Activated naive CD4-positive, alpha-beta T cell treated with anti-CD3 and anti-CD28 coated beads, Interleukin-2, amount 10 ng/mL, durations not matched to agents 7 days and 5 days (primary cell): ENCODE data around the gene MTHFR.

Source experiments
- CTCF ChIA-PET: fragments of 350-600 bp; sonication (Branson Sonifier 250); formaldehyde crosslinking; loops from one replicate; lab custom pipeline; 2021; ENCODE audit warnings: antibody characterized with exemption; lab: Charles Lee
- DNase-seq: peaks from one replicate; pipeline ENCODE4 v3.0.0-alpha.2; 2020
- H3K27ac Mint-ChIP-seq: one replicate; pipeline ENCODE4 v1.8.0; 2021; ENCODE audit warnings: mild to moderate bottlenecking, moderate library complexity, mixed read lengths
- H3K27me3 Mint-ChIP-seq: one replicate; pipeline ENCODE4 v1.8.0; 2021; ENCODE audit warnings: mild to moderate bottlenecking, mixed read lengths
- H3K36me3 Mint-ChIP-seq: one replicate; pipeline ENCODE4 v1.8.0; 2021; ENCODE audit warnings: mixed read lengths
- H3K4me1 Mint-ChIP-seq: one replicate; pipeline ENCODE4 v1.8.0; 2021; ENCODE audit warnings: mixed read lengths
- H3K4me3 Mint-ChIP-seq: one replicate; pipeline ENCODE4 v1.8.0; 2021; ENCODE audit warnings: mild to moderate bottlenecking, moderate library complexity, mixed read lengths
- H3K9me3 Mint-ChIP-seq: one replicate; pipeline ENCODE4 v1.8.0; 2021; ENCODE audit warnings: mixed read lengths

Gene MTHFR

GRCh38 chr1:11797525-11798216, 8.1 kb downstream of the MTHFR start:
- DNase-seq: no peak
- H3K4me3 Mint-ChIP-seq: no peak overlapping the region
- peaks cover 31% of the 10 kb centered on the region for H3K36me3 Mint-ChIP-seq
- no peaks in the 10 kb centered on the region for H3K27me3 Mint-ChIP-seq
- CTCF ChIA-PET: interaction anchor here (1.0 to 1.3 kb wide), 2 partner anchors 12 to 110 kb away, joined by 3 to 4 read pairs; no protein-coding TSS in a partner anchor
- H3K4me1 Mint-ChIP-seq: peaks cover 11% of the 10 kb centered on the region
- H3K9me3 Mint-ChIP-seq: no peaks in the 10 kb centered on the region
- no peak overlapping the region for H3K27ac Mint-ChIP-seq

DNA sequence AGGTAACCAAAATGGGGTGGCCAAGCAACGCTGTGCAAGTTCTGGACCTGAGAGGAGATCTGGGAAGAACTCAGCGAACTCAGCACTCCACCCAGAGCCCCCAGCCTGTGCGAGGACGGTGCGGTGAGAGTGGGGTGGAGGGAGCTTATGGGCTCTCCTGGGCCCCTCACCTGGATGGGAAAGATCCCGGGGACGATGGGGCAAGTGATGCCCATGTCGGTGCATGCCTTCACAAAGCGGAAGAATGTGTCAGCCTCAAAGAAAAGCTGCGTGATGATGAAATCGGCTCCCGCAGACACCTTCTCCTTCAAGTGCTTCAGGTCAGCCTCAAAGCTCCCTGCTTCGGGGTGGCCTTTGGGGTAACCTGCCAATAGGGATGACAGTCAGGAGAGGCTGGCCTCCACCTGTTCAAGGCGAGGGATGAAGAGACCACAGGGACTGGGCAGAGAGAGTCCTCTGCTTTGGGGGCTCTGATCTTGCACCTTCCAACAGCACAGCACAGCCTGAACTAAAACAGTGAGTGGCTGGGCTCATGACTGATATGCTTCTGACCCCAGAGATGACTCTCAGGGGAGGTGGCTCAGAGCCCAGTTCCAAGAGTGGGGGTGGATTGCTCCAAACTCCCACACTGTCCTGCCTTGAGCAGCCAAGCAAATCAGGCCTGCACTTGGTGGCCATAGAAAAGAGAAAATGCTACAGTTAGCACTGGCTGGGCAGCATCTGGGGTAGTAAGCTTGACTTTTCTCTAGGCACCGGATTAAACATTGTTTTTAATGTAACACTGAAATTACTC, 9.5 kb downstream of the MTHFR start:
- DNase-seq: no peak
- H3K4me1 Mint-ChIP-seq: no peaks in the 10 kb centered on the region
- H3K4me3 Mint-ChIP-seq: no peak overlapping the region
- CTCF ChIA-PET: interaction anchor here (2.3 kb wide), 1 partner anchor 11 kb away, joined by 7 read pairs; no protein-coding TSS in a partner anchor
- H3K27ac Mint-ChIP-seq: no peak overlapping the region
- peaks cover 25% of the 10 kb centered on the region for H3K36me3 Mint-ChIP-seq
- no peaks in the 10 kb centered on the region for H3K27me3 Mint-ChIP-seq
- H3K9me3 Mint-ChIP-seq: no peaks in the 10 kb centered on the region

DNA sequence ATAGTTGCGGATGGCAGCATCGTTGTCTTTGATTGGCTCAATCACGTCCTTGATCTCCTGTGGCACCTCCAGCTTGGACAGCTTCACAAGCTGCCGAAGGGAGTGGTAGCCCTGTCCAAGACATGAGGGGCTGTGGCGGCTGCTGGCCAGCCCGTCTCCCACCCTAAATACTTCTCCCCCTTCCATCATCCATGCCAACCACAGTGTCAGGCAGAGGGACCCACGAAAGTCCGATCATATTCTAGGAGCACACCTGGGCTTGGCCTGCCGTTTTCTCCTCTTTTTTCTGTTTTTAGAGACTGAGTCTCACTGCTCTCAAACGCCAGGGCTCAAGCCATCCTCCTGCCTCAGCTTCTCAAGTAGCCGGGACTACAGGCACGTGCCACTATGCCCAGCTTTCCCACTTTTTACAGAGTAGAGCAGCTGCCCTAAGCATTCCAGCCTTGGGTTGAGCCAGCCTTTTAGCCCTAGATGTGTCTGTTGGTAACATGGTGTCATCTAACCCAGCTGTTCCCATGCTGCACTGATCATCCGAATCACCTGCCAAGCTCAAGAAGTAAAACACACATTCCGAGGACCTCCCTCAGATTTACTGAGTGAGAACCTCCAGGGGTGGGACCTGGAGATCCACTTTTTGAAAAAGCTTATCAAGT, 10.4 kb downstream of the MTHFR start:
- CTCF ChIA-PET: interaction anchor here (0.8 to 2.3 kb wide), 2 partner anchors 8 to 10 kb away, joined by 3 to 7 read pairs; no protein-coding TSS in a partner anchor

DNA sequence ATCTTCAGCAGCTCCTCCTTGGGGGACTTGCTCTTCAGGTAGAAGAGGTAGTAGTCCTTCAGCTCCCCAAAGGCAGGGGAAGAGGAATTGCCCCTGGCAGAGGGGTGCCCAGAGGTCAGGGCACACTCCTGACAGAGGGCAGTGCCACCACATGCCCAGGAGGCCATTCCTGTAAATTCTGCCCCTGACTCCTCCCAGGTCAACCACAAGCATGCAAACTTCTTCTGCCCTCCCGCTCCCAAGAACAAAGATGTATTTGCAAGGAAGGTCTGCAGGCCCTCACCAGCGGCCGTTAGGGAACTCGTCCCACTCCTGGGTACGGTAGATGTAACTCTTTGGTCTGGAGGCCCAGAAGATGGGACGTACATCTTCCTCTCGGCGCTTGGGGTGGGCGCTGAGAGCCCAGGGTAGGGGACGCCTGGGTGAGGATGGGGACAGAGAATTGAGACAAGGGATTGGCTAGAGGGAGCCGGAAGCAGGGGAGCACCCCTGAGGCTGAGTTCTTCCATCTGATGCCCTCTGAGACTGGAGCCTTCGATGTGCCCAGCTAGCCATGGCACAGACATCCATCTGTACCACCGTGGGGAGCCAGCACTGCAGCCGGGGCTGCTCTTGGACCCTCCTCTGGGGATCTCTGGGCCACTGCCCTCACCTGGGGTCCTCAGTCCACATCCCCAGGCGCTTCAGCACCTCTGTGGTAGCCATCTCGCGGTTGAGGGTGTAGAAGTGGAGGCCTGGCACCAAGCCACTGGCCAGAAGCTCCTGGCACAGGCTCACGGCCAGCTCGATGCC, 11.1 kb downstream of the MTHFR start:
- Mint-ChIP-seq H3K4me3 (no peak overlapping the region), H3K36me3 (peaks cover 13% of the 10 kb centered on the region), H3K27ac (no peak overlapping the region), H3K4me1 (no peaks in the 10 kb centered on the region), H3K27me3 (no peaks in the 10 kb centered on the region), H3K9me3 (no peaks in the 10 kb centered on the region)
- DNase-seq: no peak
- CTCF ChIA-PET: interaction anchor here (0.8 to 2.3 kb wide), 2 partner anchors 7 to 10 kb away, joined by 3 to 7 read pairs; no protein-coding TSS in a partner anchor

More for the DNA sequence above, 10.4 kb downstream of the MTHFR start:
- Mint-ChIP-seq H3K36me3 (peaks cover 17% of the 10 kb centered on the region), H3K4me1 (no peaks in the 10 kb centered on the region), H3K27ac (no peak overlapping the region), H3K4me3 (no peak overlapping the region), H3K9me3 (no peaks in the 10 kb centered on the region), H3K27me3 (no peaks in the 10 kb centered on the region)
- DNase-seq: no peak

DNA sequence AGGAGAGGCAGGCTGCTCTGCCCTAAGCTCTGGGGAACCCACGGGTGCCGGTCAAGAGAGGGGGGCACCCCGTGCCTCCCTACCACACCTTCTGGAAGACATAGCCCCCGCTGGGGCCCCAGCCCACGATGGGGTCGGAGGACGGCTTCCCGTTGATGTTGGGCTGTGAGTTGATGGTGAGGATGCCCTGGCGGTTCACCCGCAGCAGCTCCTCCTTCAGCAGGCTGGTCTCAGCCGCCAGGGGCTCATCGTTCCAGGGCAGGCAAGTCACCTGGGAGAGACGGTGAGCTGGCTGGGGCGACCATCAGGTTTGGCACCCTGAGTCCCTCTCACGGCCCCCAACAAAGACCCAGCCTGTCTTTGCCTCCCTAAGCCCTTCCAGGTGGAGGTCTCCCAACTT, 11.9 kb downstream of the MTHFR start:
- peaks cover 11% of the 10 kb centered on the region for H3K36me3 Mint-ChIP-seq
- CTCF ChIA-PET: interaction anchor here (2.3 kb wide), 1 partner anchor 9 kb away, joined by 7 read pairs; no protein-coding TSS in a partner anchor
- H3K4me1 Mint-ChIP-seq: no peaks in the 10 kb centered on the region

GRCh38 chr1:11792106-11792505, 13.7 kb downstream of the MTHFR start:
- CTCF ChIA-PET: no interaction called here
- Mint-ChIP-seq H3K27ac (peak overlapping the region; percentile 9), H3K4me3 (no peak overlapping the region), H3K4me1 (no peaks in the 10 kb centered on the region), H3K36me3 (peaks cover 11% of the 10 kb centered on the region), H3K9me3 (no peaks in the 10 kb centered on the region), H3K27me3 (no peaks in the 10 kb centered on the region)
- no peak for DNase-seq

More for the DNA sequence above, 11.9 kb downstream of the MTHFR start:
- no peaks in the 10 kb centered on the region for H3K27me3 Mint-ChIP-seq
- DNase-seq: no peak
- H3K9me3 Mint-ChIP-seq: no peaks in the 10 kb centered on the region
- no peak overlapping the region for H3K4me3 Mint-ChIP-seq
- no peak overlapping the region for H3K27ac Mint-ChIP-seq

- CTCF ChIA-PET: no interaction called here
- H3K4me1 Mint-ChIP-seq: no peaks in the 10 kb centered on the region
Measured at GRCh38 chr1:11790880-11791715, 14.7 kb downstream of the MTHFR start.

GRCh38 chr1:11790101-11790879, 15.5 kb downstream of the MTHFR start:
- H3K27ac Mint-ChIP-seq: no peak overlapping the region
- CTCF ChIA-PET: no interaction called here
- H3K9me3 Mint-ChIP-seq: no peaks in the 10 kb centered on the region
- no peak for DNase-seq
- H3K36me3 Mint-ChIP-seq: peaks cover 2% of the 10 kb centered on the region
- H3K4me3 Mint-ChIP-seq: no peak overlapping the region
- peaks cover 1% of the 10 kb centered on the region for H3K27me3 Mint-ChIP-seq
- no peaks in the 10 kb centered on the region for H3K4me1 Mint-ChIP-seq

More at GRCh38 chr1:11790880-11791715, 14.7 kb downstream of the MTHFR start:
- H3K36me3 Mint-ChIP-seq: peaks cover 8% of the 10 kb centered on the region
- H3K27me3 Mint-ChIP-seq: no peaks in the 10 kb centered on the region
- peak overlapping the region; percentile 5 for H3K27ac Mint-ChIP-seq
- no peak for DNase-seq
- H3K9me3 Mint-ChIP-seq: no peaks in the 10 kb centered on the region
- no peak overlapping the region for H3K4me3 Mint-ChIP-seq

GRCh38 chr1:11789126-11790067, 16.4 kb downstream of the MTHFR start:
- CTCF ChIA-PET: interaction anchor here (0.8 kb wide), 1 partner anchor 139 kb away, joined by 3 read pairs; no protein-coding TSS in a partner anchor
- Mint-ChIP-seq H3K27me3 (peaks cover 5% of the 10 kb centered on the region), H3K4me1 (no peaks in the 10 kb centered on the region), H3K36me3 (no peaks in the 10 kb centered on the region), H3K9me3 (no peaks in the 10 kb centered on the region), H3K4me3 (no peak overlapping the region), H3K27ac (no peak overlapping the region)
- DNase-seq: no peak

DNA sequence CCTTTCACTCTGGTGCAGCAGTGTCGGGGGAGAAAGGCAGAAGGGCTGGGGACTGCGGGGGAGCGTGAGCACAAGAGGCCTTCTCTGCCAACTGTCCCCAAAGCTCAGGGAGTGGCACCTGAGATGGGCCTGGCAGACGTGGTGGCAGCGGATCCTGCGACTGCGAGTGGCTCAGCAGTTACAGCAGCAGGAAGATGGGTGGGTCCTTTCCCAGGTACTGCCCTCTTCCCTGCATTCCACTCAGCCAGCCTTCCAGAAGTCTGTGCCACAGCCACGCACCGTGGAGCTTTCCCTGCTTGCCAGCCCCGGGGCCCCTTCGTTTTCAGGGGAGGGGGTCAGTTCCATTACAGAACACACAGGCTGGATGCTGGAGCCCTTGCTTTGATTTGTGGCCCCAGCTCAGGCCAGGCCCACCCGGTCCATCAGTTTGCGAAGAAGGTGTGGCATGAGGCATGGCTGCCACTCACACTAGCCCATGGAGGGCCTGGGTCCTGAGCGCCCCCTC, 17.2 kb downstream of the MTHFR start:
- Mint-ChIP-seq H3K27ac (no peak overlapping the region), H3K36me3 (no peaks in the 10 kb centered on the region), H3K4me1 (no peaks in the 10 kb centered on the region), H3K4me3 (no peak overlapping the region), H3K9me3 (no peaks in the 10 kb centered on the region), H3K27me3 (peaks cover 9% of the 10 kb centered on the region)
- no peak for DNase-seq
- CTCF ChIA-PET: no interaction called here

DNA sequence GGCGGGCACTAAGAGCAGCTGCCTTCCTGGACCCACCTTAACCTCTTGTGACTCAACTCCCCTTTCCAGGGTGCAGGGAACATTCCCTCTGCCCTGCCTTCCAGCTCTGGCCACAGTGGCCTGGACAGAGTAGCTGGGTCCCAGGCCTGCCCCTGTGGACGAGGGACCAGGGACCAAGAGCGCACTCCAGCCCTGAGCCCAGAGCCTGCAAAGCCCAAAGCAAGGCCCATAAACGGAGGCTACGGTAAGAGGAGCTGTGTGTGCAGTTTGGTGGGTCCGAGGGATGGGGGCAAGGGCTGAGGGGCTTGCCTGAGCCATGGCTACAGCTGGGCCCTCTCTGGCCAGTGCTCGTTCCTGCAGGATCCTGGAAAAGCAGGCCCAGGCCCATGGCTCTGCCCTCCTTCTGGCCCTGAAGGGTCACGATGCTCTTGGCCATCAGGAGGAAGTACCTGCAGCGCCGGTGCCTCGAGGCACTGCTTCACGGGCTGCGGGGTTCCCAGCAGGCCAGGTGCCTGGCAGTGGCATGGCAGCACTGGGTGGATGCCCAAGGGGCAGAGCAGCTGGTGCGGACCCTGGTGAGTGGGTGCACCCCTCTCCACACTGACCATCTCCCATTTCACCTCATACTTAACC, 17.8 kb downstream of the MTHFR start:
- no peak overlapping the region for H3K4me3 Mint-ChIP-seq
- DNase-seq: no peak
- H3K4me1 Mint-ChIP-seq: no peaks in the 10 kb centered on the region
- no peaks in the 10 kb centered on the region for H3K9me3 Mint-ChIP-seq
- CTCF ChIA-PET: interaction anchor here (0.6 to 1.1 kb wide), 3 partner anchors 7 to 27 kb away, joined by 3 read pairs; no protein-coding TSS in a partner anchor
- H3K27ac Mint-ChIP-seq: no peak overlapping the region
- H3K36me3 Mint-ChIP-seq: no peaks in the 10 kb centered on the region
- peaks cover 9% of the 10 kb centered on the region for H3K27me3 Mint-ChIP-seq
